HG02885 (cell line): ENCODE data around the gene GNG11.
A peak's percentile ranks its signal among the peaks of the same experiment; 100 is the strongest.

Source experiments
- ATAC-seq: cut with Tn5 transposase; IDR thresholded peaks from one replicate; pipeline ENCODE4 v1.9.1; 2021; ENCODE audit warnings: mild to moderate bottlenecking; ENCODE audit not compliant: unreplicated experiment, poor library complexity

The GNG11 gene

GRCh38 chr7:93921607-93922566 lies at the start of gene GNG11:
TSS of gene GNG11 (plus strand) at chr7:93921735. CDS start at chr7:93922138, 403 bp downstream.
- peak; percentile 97 for ATAC-seq

- no peak for ATAC-seq
Measured at GRCh38 chr7:93873998-93874574, 47.4 kb upstream of the GNG11 start.

GRCh38 chr7:93877742-93878141 lies 43.8 kb upstream of the GNG11 start:
- no peak for ATAC-seq

- no peak for ATAC-seq
Measured at GRCh38 chr7:93879356-93879755, 42.2 kb upstream of the GNG11 start.

GRCh38 chr7:93882468-93882867 lies 39.1 kb upstream of the GNG11 start:
- ATAC-seq = no peak

GRCh38 chr7:93883078-93883916 lies 38.2 kb upstream of the GNG11 start:
- ATAC-seq = no peak

DNA sequence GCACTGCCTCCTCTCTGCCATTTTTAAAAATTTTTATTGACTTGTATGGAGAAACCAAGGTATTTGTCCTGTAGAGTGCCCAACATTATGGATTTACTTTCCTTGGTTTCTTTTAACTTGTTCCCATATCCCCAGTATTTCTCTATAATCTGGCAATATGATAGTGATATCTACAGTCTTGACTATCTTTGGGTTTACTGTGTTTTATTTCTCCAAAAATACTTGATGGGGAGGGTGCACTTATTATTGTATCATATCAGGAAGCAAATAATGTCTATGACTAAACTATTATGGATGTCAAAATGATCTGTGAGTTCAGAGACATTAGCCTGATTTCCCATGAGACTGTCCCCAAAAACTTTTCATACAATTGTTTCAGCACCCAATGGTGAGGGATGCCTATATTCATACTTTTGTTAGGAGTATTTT lies 37.6 kb upstream of the GNG11 start:
- ATAC-seq = no peak

- ATAC-seq = no peak
Measured at GRCh38 chr7:93884541-93884940, 37.0 kb upstream of the GNG11 start.

GRCh38 chr7:93889261-93889660 lies 32.3 kb upstream of the GNG11 start:
- ATAC-seq = no peak

DNA sequence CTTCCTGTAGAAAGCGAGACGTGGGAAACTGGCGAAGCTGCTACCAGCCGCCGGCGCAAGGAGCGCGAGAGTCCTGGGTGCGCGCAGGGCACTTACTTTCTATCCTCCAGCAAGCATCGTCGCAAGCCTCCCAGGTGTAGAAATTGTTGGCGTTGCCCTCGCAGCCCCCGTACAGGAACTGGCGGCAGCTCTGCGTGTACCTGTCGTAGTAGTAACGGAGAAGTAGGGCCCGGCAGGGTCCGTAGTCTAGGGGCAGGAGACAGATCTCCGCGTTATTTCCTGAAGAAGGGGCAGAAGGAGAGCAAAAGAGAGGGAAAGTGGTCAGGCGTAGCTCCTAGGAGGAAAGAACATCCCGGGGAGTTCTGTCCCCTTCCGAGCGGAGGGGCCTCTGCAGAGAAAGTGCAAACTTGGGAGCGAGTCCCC lies 31.5 kb upstream of the GNG11 start:
- ATAC-seq = peak; percentile 49

DNA sequence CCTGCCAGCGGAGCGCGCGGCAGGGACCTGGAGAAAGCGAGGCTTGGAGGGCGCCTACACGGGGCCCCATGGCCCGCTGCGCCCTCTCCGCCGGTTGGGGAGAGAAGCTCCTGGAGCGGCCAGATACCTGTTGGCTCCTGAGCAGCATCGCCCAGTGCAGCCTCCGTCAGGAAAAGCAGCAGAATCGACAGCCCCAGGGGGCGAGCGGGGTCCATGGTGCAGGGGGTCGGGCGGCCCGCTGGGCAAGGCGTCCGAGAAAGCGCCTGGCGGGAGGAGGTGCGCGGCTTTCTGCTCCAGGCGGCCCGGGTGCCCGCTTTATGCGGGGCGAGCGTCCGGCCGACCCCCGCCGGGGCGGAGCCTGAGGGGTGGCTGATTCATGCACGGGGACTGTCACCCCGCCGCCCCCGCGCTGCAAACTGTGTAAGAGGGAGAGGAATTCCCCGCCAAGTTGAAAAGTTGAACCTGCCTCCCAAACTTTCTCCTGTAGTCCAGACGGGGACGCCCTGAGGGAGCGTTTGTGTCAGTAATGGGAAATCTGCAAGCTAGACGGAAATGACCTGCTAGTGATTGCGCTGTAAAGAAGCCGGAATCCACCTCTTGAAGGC lies 31.0 kb upstream of the GNG11 start, which contains the start of gene TFPI2:
Gene TFPI2 (minus strand): TSS at position 290 of the 605 bp plus-strand sequence. CDS start 75 bp downstream, at position 215.
- ATAC-seq = peak; percentile 44

- ATAC-seq = no peak
Measured at GRCh38 chr7:93894426-93894825, 27.1 kb upstream of the GNG11 start.

- no peak for ATAC-seq
Measured at GRCh38 chr7:93894966-93895640, 26.4 kb upstream of the GNG11 start.

DNA sequence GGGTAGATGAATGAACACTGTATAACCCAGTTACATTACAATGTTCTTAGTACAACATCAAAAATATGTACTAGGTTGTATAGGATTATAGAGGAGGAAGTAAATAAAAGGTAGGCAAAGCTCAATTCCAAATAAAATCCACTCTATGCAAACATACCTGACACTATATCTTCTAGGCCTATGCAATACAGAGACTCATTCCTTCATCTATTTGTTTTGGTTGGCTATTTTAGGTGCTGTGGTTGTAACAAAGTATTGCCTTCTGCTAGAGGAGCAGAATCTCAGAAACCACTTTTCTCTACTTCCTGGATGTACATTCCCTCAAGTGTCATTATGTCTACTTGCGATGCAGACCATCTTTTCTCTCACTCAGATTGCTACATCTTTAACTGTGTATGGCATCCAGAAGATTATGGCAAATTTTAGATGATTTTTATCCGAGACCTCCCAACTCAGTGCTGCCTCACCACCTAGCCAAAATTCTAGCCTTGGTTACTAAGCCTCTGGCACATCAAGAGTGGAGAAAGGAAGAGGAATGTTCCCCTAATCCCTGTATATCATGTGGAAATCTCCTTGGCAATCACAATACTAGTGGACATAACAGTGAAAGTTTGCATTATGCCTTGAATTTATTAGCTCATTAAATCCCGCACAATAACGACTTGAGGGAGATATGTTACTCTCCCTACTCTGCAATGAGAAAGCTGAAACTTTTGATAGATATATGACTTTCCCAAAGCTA lies 25.5 kb upstream of the GNG11 start:
- ATAC-seq = no peak

- no peak for ATAC-seq
Measured at GRCh38 chr7:93897680-93898079, 23.9 kb upstream of the GNG11 start.

GRCh38 chr7:93902777-93903423 lies 18.6 kb upstream of the GNG11 start:
- peak; percentile 64 for ATAC-seq

- ATAC-seq = no peak
Measured at GRCh38 chr7:93906267-93906666, 15.3 kb upstream of the GNG11 start, which contains the start of gene GNGT1. TSS of gene GNGT1 (plus strand) at chr7:93906567. CDS start at chr7:93906747, 180 bp downstream.
